Measurements from ENCODE around the gene DTWD2.

DNA sequence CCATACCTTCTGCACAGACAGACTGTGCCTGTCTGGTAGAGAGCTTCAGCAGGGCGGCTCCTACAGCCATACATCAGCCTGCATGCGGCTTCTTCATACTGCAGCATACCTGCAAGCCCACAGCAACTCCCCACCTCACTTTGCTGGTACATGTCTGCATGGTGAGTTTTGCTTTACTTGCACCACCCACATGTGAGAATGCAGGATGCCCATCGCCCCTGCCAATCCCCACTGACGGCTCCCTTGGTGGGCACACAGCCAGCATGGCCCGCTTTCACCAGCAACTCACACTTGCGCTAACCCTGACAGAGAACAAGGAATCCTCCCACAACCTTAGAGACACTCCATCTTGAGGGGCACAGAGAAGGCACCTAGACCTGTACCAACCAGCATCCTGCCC lies 114.9 kb downstream of the DTWD2 start:
- TF ChIP-seq POLR2A (IDR thresholded peaks at IDR 0.05): no peak
- TF ChIP-seq, protein P1, sequence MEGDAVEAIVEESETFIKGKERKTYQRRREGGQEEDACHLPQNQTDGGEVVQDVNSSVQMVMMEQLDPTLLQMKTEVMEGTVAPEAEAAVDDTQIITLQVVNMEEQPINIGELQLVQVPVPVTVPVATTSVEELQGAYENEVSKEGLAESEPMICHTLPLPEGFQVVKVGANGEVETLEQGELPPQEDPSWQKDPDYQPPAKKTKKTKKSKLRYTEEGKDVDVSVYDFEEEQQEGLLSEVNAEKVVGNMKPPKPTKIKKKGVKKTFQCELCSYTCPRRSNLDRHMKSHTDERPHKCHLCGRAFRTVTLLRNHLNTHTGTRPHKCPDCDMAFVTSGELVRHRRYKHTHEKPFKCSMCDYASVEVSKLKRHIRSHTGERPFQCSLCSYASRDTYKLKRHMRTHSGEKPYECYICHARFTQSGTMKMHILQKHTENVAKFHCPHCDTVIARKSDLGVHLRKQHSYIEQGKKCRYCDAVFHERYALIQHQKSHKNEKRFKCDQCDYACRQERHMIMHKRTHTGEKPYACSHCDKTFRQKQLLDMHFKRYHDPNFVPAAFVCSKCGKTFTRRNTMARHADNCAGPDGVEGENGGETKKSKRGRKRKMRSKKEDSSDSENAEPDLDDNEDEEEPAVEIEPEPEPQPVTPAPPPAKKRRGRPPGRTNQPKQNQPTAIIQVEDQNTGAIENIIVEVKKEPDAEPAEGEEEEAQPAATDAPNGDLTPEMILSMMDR (IDR thresholded peaks at IDR 0.05): no peak

Data from right lobe of liver (tissue), 4 donors.